GM19438 (cell line): ENCODE measurements around the gene FGF12.
"Not testable (repeated sequence)": the region's sequence is repeated elsewhere in the genome, so short reads cannot be mapped to it uniquely, and the experiment has no call there.

Experiments used
- ATAC-seq: cut with Tn5 transposase; IDR thresholded peaks from one replicate; pipeline ENCODE4 v1.9.1; 2021; ENCODE audit warnings: low read depth; ENCODE audit not compliant: unreplicated experiment

Gene FGF12

DNA sequence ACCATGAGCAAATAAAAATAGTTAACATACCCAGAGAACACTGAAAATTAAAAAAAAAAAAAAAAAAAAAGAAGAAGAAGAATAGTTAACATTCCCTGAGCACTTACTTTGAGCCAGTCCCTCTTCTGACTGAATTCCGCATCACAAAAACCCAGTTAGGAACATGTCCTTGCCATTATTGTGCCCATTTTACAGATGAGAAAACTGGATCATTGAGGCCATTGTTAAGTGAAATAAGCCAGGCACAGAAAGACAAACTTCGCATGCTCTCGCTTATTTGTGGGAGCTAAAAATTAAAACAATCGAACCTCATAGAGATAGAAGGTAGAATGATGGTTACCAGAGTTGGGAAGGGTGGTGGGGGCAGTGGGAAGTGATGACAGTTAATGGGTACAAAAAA, 119.5 kb downstream of the FGF12 start:
- ATAC-seq, result no peak

- no peak for ATAC-seq
Observed at GRCh38 chr3:192597913-192598312, 129.4 kb downstream of the FGF12 start.

DNA sequence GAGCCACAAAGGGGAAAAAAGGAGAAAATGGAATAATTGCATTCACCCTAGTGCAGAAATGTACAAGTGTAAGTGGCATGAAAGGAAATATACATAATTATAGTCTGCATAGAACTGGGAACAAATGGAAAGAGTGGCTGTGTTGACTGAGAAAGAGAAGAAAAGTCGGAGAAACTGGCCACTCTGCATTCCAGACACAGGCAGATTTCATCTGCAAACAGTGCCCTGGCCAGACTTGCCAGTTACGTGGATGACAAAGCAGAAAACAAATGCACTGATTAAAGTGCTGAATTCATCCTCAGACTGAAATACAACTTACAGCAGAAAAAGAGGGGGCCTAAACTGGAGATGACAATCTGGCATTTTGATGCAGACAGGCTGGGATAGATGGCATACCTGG, 129.8 kb downstream of the FGF12 start:
- no peak for ATAC-seq

GRCh38 chr3:192578729-192579128, 148.6 kb downstream of the FGF12 start:
- no peak for ATAC-seq

- ATAC-seq, result no peak
Observed at GRCh38 chr3:192577811-192578210, 149.5 kb downstream of the FGF12 start.

GRCh38 chr3:192577271-192577670, 150.1 kb downstream of the FGF12 start:
- no peak for ATAC-seq

GRCh38 chr3:192576704-192577103, 150.6 kb downstream of the FGF12 start:
- not testable (repeated sequence) for ATAC-seq

DNA sequence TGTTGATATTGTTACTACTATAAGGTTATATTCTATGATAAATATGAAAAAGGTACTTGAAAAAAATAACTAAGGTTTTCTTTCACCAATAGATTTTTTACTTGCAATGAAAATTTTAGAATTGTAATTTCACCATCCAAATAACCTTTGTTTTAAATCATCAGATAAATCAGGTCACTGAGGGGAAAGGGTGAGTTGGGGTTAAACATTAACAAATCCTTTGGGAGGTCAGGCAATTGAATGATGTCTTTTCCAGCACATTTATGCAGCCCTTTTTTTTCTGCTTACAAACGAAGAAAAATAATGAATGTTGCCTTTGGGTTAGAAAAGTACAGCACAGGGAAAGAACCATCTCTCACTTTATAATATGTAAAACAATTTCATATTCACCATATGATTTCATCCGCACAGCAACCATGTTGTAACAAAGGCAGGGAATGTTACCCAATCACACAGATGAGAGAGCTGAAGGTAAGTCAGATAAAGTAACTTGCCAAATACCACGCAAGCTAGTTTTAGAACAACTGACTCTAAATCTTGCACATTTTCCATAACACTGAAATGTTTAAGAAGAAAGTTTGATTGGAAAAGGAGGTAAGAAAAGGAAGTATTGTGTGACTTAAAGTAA, 151.3 kb downstream of the FGF12 start:
- no peak for ATAC-seq

GRCh38 chr3:192573240-192573639, 154.1 kb downstream of the FGF12 start:
- ATAC-seq, result no peak

GRCh38 chr3:192570821-192571791, 156.2 kb downstream of the FGF12 start:
- ATAC-seq, result no peak

DNA sequence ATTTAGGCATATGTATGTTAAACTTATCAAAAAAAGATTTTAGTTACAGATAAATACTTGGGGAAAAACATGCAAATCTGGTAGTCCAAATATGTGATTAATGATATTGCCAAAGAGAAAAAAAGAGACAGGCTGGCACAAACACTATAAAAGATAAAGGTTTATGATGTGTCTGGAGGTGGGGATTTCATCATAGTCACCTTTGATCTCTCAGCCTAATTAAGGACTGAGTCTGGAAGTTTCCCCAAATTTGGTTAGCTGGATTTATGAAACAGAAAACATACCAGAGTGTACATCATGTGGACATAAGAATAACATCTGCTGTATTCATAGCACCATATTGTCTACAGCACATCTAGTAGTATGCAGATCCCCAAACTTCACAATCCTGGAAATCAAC, 157.0 kb downstream of the FGF12 start:
- ATAC-seq, result no peak

GRCh38 chr3:192566706-192567290, 160.5 kb downstream of the FGF12 start:
- peak; percentile 82 for ATAC-seq

GRCh38 chr3:192564611-192565010, 162.7 kb downstream of the FGF12 start:
- ATAC-seq, result no peak

DNA sequence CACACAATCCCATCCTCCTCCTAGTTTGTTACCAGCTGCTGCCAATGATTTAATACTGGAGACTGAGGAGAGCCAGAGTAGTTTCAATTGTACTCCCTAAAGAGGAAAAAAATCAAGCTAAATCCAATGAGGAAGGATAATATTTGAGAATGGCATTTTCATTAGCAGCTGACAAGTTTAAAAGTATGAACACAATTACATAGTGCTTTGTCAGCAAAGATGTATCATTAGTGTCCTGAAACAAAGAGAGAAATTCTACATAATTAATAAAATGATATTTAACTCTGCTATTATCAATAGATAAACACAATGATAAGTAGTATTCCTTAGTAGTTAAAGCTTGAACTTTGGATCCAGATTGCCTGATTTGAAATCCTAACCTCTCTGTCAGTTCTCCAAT, 163.9 kb downstream of the FGF12 start:
- ATAC-seq, result no peak

DNA sequence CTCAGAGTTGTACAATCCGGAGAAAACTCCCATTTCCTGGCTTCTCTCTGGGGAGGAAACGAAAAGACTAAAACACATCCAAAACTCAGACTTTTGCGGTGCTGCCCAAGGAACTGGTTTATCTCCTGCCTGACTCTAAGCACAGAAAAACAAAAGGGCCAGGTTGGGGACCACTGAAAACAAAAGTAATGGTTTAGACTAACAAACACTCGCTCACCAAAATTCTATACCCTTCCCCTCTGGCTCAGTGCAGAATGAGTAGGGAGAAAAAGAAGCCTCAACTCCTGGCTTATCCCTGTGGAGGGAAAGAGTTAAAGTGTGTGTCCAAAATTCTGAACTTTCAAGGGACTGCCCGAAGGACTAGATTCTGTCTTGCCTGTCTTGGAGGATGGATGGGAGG, 173.6 kb downstream of the FGF12 start:
- ATAC-seq, result no peak

DNA sequence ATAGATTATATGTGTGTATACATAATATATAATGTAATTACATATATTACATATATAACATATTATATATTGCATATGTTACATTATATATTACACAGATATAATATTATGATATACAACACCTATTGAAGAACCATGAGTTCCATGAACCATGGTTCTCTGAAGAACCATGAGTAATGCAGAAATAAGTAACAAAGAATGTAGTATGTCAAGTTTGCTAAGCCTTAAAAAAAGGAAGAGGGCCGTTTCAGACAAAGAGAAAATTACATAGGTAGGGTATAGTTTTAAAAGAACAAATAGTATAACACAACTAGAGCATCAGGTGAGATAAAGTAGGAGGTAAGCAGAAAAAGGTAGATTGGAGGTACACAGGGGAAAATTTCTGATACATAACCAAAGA, 177.0 kb downstream of the FGF12 start:
- ATAC-seq, result no peak

DNA sequence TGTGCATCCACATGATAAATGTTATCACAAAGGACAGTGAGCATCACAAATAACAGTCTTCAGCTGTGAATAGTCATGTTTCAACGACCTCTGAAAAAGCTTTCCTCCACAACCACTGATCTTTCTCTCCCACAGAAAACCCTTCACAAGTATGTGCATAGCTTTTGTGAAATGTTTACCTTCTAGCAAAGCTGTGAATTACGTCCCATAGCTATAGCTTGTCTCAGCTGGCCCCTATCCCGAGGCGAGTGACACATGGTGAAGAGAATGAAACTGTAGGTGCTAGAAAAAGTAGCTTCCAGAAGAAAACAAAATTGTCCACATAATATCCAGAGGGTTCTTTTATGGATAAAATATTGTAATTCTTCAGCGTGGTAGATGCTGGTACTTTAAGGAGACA, 182.0 kb downstream of the FGF12 start:
- ATAC-seq, result no peak

- no peak for ATAC-seq
Observed at GRCh38 chr3:192543163-192543562, 184.2 kb downstream of the FGF12 start.

GRCh38 chr3:192516820-192517219, 210.5 kb downstream of the FGF12 start:
- no peak for ATAC-seq

DNA sequence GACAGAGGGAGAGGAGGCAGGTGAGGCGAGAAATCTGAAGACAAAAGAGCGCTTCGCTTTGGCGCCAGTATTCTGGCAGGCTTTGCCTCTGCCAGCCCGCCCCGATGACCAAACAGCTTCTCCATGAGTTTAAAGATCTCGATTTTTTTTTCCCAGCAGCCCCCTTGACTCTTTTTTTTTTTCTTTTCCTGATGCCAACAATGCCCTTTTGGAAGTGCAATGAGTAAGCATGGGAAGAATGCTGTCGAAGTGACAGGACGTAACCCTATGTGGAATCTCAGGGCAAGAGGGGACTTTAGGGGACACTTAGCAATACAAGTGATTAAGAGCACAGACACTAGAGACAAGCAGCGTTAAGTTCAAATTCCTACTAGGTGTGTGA, 211.7 kb downstream of the FGF12 start:
- ATAC-seq, result no peak
